Retinal pigment epithelial cell (primary cell): ENCODE data around the gene SLPI.

Source experiments
- DNase-seq: peaks from one replicate; pipeline ENCODE4 v3.0.0-alpha.2; 2010; ENCODE audit warnings: low read depth
- H3K4me3 ChIP-seq: 2 replicates; pipeline ENCODE4 v1.5.1; 2011; ENCODE audit warnings: mild to moderate bottlenecking, low read length, control low read depth, moderate library complexity
- TF ChIP-seq, protein P1 (sequence below): conservative IDR thresholded peaks from 2 replicates; pipeline ENCODE4 v1.5.1; 2011; ENCODE audit warnings: low read depth, low read length, control low read depth, inconsistent platforms

SLPI gene

DNA sequence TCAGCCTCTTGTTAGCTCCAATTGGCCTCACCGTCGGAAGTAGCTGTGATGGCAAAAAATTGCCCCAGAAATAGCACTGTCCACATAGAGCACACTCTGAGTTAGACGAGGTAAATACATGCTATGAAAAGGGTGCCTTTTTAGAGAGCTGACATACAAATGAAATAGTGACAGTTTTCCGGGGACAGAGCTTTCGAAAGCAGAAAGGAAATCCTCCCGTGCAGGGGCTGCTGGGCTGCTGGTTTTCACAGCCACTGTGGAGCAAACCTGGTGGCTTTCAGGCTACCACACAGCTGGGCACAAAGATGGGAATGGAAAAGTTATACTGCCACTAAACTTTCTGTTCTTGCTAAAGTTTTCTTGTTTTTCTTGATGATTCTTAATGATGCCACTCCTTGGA, 8.3 kb downstream of the SLPI start:
- TF ChIP-seq, protein P1, sequence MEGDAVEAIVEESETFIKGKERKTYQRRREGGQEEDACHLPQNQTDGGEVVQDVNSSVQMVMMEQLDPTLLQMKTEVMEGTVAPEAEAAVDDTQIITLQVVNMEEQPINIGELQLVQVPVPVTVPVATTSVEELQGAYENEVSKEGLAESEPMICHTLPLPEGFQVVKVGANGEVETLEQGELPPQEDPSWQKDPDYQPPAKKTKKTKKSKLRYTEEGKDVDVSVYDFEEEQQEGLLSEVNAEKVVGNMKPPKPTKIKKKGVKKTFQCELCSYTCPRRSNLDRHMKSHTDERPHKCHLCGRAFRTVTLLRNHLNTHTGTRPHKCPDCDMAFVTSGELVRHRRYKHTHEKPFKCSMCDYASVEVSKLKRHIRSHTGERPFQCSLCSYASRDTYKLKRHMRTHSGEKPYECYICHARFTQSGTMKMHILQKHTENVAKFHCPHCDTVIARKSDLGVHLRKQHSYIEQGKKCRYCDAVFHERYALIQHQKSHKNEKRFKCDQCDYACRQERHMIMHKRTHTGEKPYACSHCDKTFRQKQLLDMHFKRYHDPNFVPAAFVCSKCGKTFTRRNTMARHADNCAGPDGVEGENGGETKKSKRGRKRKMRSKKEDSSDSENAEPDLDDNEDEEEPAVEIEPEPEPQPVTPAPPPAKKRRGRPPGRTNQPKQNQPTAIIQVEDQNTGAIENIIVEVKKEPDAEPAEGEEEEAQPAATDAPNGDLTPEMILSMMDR = no peak
- no peak for DNase-seq
- H3K4me3 ChIP-seq = no peak overlapping the region

GRCh38 chr20:45238139-45238538, 16.2 kb downstream of the SLPI start:
- TF ChIP-seq, protein P1 = no peak
- no peak for DNase-seq
- no peak overlapping the region for H3K4me3 ChIP-seq

GRCh38 chr20:45235995-45236394, 18.4 kb downstream of the SLPI start:
- TF ChIP-seq, protein P1 = peak; percentile 45
- DNase-seq = no peak
- H3K4me3 ChIP-seq = no peak overlapping the region

GRCh38 chr20:45230631-45231030, 23.7 kb downstream of the SLPI start:
- TF ChIP-seq, protein P1 = no peak
- H3K4me3 ChIP-seq = no peak overlapping the region
- no peak for DNase-seq

DNA sequence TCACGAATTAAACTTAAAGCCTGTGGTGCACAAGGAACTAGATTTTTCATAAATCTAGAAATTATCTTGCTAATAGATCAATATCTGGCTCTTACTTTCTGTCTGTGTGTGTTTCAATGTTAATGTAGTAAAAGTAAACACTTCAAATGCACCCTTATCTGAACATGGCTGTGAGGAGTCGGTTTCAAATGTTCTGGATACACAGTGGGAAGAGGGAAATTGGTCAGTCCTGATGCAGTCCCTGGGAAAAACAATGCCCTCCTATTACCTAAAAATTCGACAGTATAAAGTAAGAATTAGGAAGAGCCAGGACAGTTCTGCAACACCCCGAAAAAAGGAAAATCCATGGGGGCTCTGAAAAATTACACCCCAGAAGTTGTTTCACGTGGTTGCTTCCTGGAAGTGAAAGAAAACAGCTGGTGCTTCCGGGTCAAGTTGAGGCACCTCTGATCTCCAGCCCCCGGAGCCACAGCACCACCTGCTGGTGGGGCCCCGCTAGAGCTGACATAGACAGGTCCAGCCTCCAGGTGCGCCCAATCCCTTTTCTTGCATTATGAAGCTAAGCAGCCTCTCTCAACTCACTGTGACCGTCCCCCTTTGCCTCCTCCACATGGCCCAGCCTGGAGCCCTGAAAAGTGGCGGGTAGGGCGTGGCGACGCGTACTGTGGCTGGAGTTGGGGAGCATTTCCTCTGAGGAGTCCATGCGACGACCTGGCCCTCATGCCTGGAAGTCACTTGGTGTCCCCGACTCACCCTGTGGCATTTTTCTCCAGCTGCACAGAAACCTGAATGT, 24.9 kb downstream of the SLPI start:
- DNase-seq = no peak
- H3K4me3 ChIP-seq = no peak overlapping the region
- TF ChIP-seq, protein P1 = peak; percentile 62

DNA sequence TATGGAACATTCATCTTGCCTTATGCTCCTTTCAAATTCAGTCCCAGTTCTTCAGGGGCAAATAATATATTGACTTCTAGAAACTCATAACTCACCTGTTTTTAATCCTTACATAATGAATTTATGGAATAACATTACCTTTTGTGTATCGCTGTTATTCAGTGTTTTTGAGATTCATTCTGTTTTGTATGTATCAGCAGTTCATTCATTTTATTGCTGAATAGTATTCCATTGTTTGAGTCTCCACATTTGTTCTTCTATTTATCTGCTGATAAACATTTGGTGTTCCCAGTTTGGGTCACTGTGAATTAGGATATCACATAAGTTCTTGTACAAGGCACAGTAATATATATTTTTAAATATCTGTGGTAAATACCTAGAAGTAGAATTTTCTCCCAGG, 28.1 kb downstream of the SLPI start:
- H3K4me3 ChIP-seq = no peak overlapping the region
- TF ChIP-seq, protein P1 = no peak
- DNase-seq = no peak

- TF ChIP-seq, protein P1 = no peak
- no peak overlapping the region for H3K4me3 ChIP-seq
Measured at GRCh38 chr20:45223136-45223535, 31.2 kb downstream of the SLPI start.

More at GRCh38 chr20:45223136-45223535, 31.2 kb downstream of the SLPI start:
- DNase-seq = no peak
